ENCODE data around the gene NIP7.

The NIP7 gene

GRCh38 chr16:69319381-69319780 lies 20.2 kb upstream of the NIP7 start:
- no peak for DNase-seq

- DNase-seq = no peak
These were observed 19.5 kb upstream of the NIP7 start for GRCh38 chr16:69319826-69320739.

- no peak for DNase-seq
These were observed 18.9 kb upstream of the NIP7 start for GRCh38 chr16:69320740-69321073.

- no peak for DNase-seq
These were observed 18.5 kb upstream of the NIP7 start for GRCh38 chr16:69321080-69321479.

- DNase-seq = no peak
These were observed 17.2 kb upstream of the NIP7 start for GRCh38 chr16:69322343-69322742.

GRCh38 chr16:69323415-69323814 lies 16.2 kb upstream of the NIP7 start:
- DNase-seq = no peak

GRCh38 chr16:69324013-69324531 lies 15.5 kb upstream of the NIP7 start:
- no peak for DNase-seq

GRCh38 chr16:69324585-69325253 lies 14.9 kb upstream of the NIP7 start:
- DNase-seq = no peak

- DNase-seq = no peak
These were observed 13.8 kb upstream of the NIP7 start for GRCh38 chr16:69325784-69326171.

GRCh38 chr16:69326172-69326873 lies 13.2 kb upstream of the NIP7 start:
- no peak for DNase-seq

- DNase-seq = no peak
These were observed 11.8 kb upstream of the NIP7 start for GRCh38 chr16:69327585-69328310.

- DNase-seq = no peak
These were observed 10.7 kb upstream of the NIP7 start for GRCh38 chr16:69328854-69329316.

GRCh38 chr16:69329369-69330285 lies 9.9 kb upstream of the NIP7 start:
- DNase-seq = peak; percentile 55 to 59

- DNase-seq = peak; percentile 87 to 89
These were observed 9.1 kb upstream of the NIP7 start, which contains the start of gene PDF for GRCh38 chr16:69330286-69331109. TSS of gene PDF (minus strand) at chr16:69330588. CDS start at chr16:69330570, 18 bp downstream.

GRCh38 chr16:69334696-69335095 lies 4.9 kb upstream of the NIP7 start:
- DNase-seq = no peak

GRCh38 chr16:69338557-69339288 lies 849 bp upstream of the NIP7 start:
- DNase-seq = no peak

GRCh38 chr16:69340095-69340644 lies 598 bp downstream of the NIP7 start:
- peak in 1 of 2 donors; percentile 48 for DNase-seq

GRCh38 chr16:69344171-69344570 lies 4.6 kb downstream of the NIP7 start:
- DNase-seq = no peak

- no peak for DNase-seq
These were observed 6.4 kb downstream of the NIP7 start for GRCh38 chr16:69345923-69346322.

Data from stimulated activated CD4-positive, alpha-beta T cell treated with anti-CD3 and anti-CD28 coated beads, Interleukin-2, amount 100 ng/mL, for 24 hours (primary cell).